PFSK-1 (cell line): Measurements from ENCODE around the gene FAM72A.
"Not testable (repeated sequence)": the region's sequence is repeated elsewhere in the genome, so short reads cannot be mapped to it uniquely, and the experiment has no call there.

Source experiments
- POLR2AphosphoS5 ChIP-seq: IDR thresholded peaks from 2 replicates; pipeline ENCODE4 v1.6.1; 2012; ENCODE audit warnings: low read depth, mild to moderate bottlenecking, control low read depth, low read length, moderate library complexity
- SIN3A ChIP-seq: IDR thresholded peaks from 2 replicates; pipeline ENCODE4 v1.6.1; 2012; ENCODE audit warnings: mild to moderate bottlenecking, low read length, moderate library complexity, borderline replicate concordance; ENCODE audit not compliant: insufficient read depth
- TAF1 ChIP-seq: IDR thresholded peaks from 2 replicates; pipeline ENCODE4 v1.6.1; 2012; ENCODE audit warnings: low read length, control low read depth, borderline replicate concordance; ENCODE audit not compliant: insufficient read depth
- TF ChIP-seq, protein P1 (sequence below), 2 experiments: IDR thresholded peaks; 2 replicates each; pipeline versions ENCODE4 v1.6.1 to v1.8.0; 2011 to 2012; ENCODE audit warnings: low read depth in 2 of 2, low read length in 2 of 2, control low read depth in 1 of 2, inconsistent platforms in 1 of 2, mild to moderate bottlenecking in 1 of 2, moderate library complexity in 1 of 2; ENCODE audit not compliant: insufficient read depth in 1 of 2

DNA sequence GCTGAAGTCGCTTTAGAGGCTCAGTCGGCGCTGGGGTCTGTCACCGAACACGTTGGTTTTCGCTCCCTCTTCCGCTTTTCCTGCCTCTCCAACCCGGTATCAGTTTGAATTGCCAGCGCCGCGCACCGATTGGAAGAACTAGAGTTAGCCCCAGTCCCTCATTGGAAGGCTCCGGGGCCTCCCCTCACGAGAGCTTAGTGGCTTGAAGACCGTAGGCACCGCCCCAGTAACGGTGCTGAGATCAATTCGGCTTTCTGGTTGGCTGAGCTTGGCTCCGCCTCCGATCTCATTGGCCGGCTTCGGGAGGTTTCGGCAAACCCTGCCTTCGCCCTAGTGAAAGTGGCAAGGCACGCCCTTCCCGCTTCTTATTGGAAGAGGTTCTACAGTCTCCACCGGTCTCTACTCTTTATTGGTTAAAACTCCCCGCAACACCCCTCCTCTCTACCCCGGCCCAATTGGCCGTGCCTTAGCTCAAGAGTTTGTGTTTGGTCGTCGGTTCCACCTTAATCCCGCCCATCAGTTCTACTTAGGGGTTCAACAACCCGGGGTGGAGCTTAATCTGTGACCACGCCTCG, at the start of gene FAM72A:
- not testable (repeated sequence) for TF ChIP-seq TAF1, POLR2AphosphoS5, SIN3A
- TF ChIP-seq, protein P1, sequence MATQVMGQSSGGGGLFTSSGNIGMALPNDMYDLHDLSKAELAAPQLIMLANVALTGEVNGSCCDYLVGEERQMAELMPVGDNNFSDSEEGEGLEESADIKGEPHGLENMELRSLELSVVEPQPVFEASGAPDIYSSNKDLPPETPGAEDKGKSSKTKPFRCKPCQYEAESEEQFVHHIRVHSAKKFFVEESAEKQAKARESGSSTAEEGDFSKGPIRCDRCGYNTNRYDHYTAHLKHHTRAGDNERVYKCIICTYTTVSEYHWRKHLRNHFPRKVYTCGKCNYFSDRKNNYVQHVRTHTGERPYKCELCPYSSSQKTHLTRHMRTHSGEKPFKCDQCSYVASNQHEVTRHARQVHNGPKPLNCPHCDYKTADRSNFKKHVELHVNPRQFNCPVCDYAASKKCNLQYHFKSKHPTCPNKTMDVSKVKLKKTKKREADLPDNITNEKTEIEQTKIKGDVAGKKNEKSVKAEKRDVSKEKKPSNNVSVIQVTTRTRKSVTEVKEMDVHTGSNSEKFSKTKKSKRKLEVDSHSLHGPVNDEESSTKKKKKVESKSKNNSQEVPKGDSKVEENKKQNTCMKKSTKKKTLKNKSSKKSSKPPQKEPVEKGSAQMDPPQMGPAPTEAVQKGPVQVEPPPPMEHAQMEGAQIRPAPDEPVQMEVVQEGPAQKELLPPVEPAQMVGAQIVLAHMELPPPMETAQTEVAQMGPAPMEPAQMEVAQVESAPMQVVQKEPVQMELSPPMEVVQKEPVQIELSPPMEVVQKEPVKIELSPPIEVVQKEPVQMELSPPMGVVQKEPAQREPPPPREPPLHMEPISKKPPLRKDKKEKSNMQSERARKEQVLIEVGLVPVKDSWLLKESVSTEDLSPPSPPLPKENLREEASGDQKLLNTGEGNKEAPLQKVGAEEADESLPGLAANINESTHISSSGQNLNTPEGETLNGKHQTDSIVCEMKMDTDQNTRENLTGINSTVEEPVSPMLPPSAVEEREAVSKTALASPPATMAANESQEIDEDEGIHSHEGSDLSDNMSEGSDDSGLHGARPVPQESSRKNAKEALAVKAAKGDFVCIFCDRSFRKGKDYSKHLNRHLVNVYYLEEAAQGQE (IDR thresholded peaks at IDR 0.05; ENCODE audit: insufficient read depth in 1 of 2, low read depth in 2 of 2, low read length in 2 of 2), result not testable (repeated sequence)
